K562 (cell line): ENCODE data around the gene NDUFA13. TPM values are rescaled to one million over a fixed set of nuclear protein-coding genes. Genes with fewer than 3 reads are reported as not detected.

ENCODE experiments used
- ATAC-seq: fragments of 200-7000 bp; cut with Tn5 transposase; 3 replicates; pipeline ENCODE4 v1.9.1; 2020; ENCODE audit warnings: moderate library complexity
- BruUV-seq: library from RNA; stranded (reverse); fragments of 400-500 nt; replicated peaks from 2 replicates; lab custom pipeline; 2021; lab: Mats Ljungman, UMichigan
- CTCF ChIA-PET: fragments of 300-600 bp; formaldehyde crosslinking; extraction: SDS; loops from one replicate; lab custom pipeline; 2021; ENCODE audit warnings: low intra/inter-chr PET ratio; lab: Yijun Ruan, JAX
- POLR2A ChIA-PET: fragments of 300-600, 350-650 bp; sonication (Branson Sonifier 250); formaldehyde crosslinking; extraction: SDS; loops from one replicate; lab custom pipeline; 2021; ENCODE audit warnings: antibody characterized with exemption, inconsistent platforms; lab: Yijun Ruan, JAX
- DNase-seq, 4 experiments: peaks; one replicate each; pipeline versions ENCODE4 v3.0.0 to v3.0.0-alpha.2; 2011 to 2018; ENCODE audit warnings: low spot score in 3 of 4, mixed read lengths in 3 of 4; ENCODE audit errors: extremely low read depth in 1 of 4
- FAIRE-seq: peaks from 2 replicates; lab custom pipeline; 2011; peaks lifted over from hg19 to GRCh38; lab: Jason Lieb, UNC
- H2AFZ ChIP-seq: 2 replicates; pipeline ENCODE4 v1.6.0; 2011; ENCODE audit warnings: low read depth, low read length, control low read depth, inconsistent platforms
- H3K27ac ChIP-seq: fragments of 200-600 bp; 3 replicates; pipeline ENCODE4 v1.8.0; 2011; ENCODE audit warnings: low read depth, mild to moderate bottlenecking, control low read depth, inconsistent platforms, low read length, moderate library complexity, mixed read lengths; ENCODE audit errors: extremely low read depth
- H3K27me3 ChIP-seq, 2 experiments: fragments of 300-600 bp in 1 of 2; 2 replicates in 1 of 2; 3 replicates in 1 of 2; pipeline versions ENCODE4 v1.6.0 to v1.8.0; 2011; ENCODE audit warnings: inconsistent platforms in 2 of 2, low read length in 2 of 2, mild to moderate bottlenecking in 1 of 2, mixed read lengths in 1 of 2, moderate library complexity in 1 of 2; ENCODE audit not compliant: control insufficient read depth in 2 of 2, insufficient read depth in 2 of 2
- H3K36me3 ChIP-seq: fragments of 300-600 bp; 3 replicates; pipeline ENCODE4 v1.8.0; 2011; ENCODE audit warnings: mild to moderate bottlenecking, low read length, inconsistent platforms; ENCODE audit not compliant: control insufficient read depth, insufficient read depth
- H3K4me1 ChIP-seq, 2 experiments: fragments of 200-600 bp in 1 of 2; replicated peaks in 1 of 2; 2 replicates in 1 of 2; 3 replicates in 1 of 2; pipeline versions ENCODE4 v1.5.1 to v1.8.0; 2011; ENCODE audit warnings: inconsistent platforms in 2 of 2, low read length in 2 of 2, mild to moderate bottlenecking in 1 of 2, mixed read lengths in 1 of 2, moderate library complexity in 1 of 2; ENCODE audit not compliant: control insufficient read depth in 2 of 2, insufficient read depth in 2 of 2
- H3K4me2 ChIP-seq: 2 replicates; pipeline ENCODE4 v1.6.1; 2011; ENCODE audit warnings: low read length, control low read depth, inconsistent platforms, mixed read lengths; ENCODE audit not compliant: insufficient read depth
- H3K4me3 ChIP-seq: fragments of 200-600 bp; sonication (generic), shearing (Covaris generic); 2 replicates; pipeline ENCODE4 v1.5.1; 2016; ENCODE audit warnings: control low read depth, inconsistent platforms
- H3K79me2 ChIP-seq: fragments of 200-600 bp; 3 replicates; pipeline ENCODE4 v1.8.0; 2011; ENCODE audit warnings: low read length, inconsistent platforms; ENCODE audit not compliant: control insufficient read depth, insufficient read depth
- H3K9ac ChIP-seq, 2 experiments: 2 replicates each; pipeline versions ENCODE4 v1.6.0 to v1.6.1; 2011; ENCODE audit warnings: low read depth in 2 of 2, low read length in 2 of 2, control low read depth in 1 of 2, inconsistent platforms in 1 of 2, mild to moderate bottlenecking in 1 of 2, mixed read lengths in 1 of 2; ENCODE audit not compliant: insufficient read depth in 1 of 2
- H3K9me1 ChIP-seq: one replicate; pipeline ENCODE4 v1.6.0; 2011; ENCODE audit warnings: inconsistent platforms, mild to moderate bottlenecking, low read length, moderate library complexity; ENCODE audit not compliant: control insufficient read depth, insufficient read depth
- H3K9me3 ChIP-seq: replicated peaks from 2 replicates; pipeline ENCODE4 v1.5.1; 2011; ENCODE audit warnings: low read depth, low read length, inconsistent platforms; ENCODE audit not compliant: control insufficient read depth, insufficient read depth
- H4K20me1 ChIP-seq: replicated peaks from 2 replicates; pipeline ENCODE4 v1.6.1; 2011; ENCODE audit warnings: low read length, inconsistent platforms, mixed read lengths; ENCODE audit not compliant: control insufficient read depth, insufficient read depth
- CCAR2 ChIP-seq: fragments of 200-400 bp; formaldehyde crosslinking; IDR thresholded peaks from 2 replicates; pipeline ENCODE4 v1.6.1; 2017; ENCODE audit warnings: mild to moderate bottlenecking, low read depth, low read length
- EZH2 ChIP-seq: IDR thresholded peaks from 2 replicates; pipeline ENCODE4 v1.6.1; 2012; ENCODE audit warnings: low read depth, mild to moderate bottlenecking, inconsistent platforms, low read length, borderline replicate concordance
- MAFF ChIP-seq: IDR thresholded peaks from 2 replicates; pipeline ENCODE4 v1.6.1; 2012; ENCODE audit warnings: low read length, improper control_type of control experiment
- MTA3 ChIP-seq: fragments of 450-650 bp; formaldehyde crosslinking; IDR thresholded peaks from 2 replicates; pipeline ENCODE4 v1.6.1; 2017; ENCODE audit warnings: mild to moderate bottlenecking, borderline replicate concordance
- PCBP1 ChIP-seq: fragments of 200-400 bp; formaldehyde crosslinking; IDR thresholded peaks from 2 replicates; pipeline ENCODE4 v1.6.1; 2018; ENCODE audit warnings: mild to moderate bottlenecking, low read depth, low read length; ENCODE audit not compliant: poor library complexity, severe bottlenecking
- TBL1XR1 ChIP-seq, 2 experiments: IDR thresholded peaks; 2 replicates each; pipeline ENCODE4 v1.6.1; 2012; ENCODE audit warnings: improper control_type of control experiment in 2 of 2, low read length in 2 of 2, mild to moderate bottlenecking in 1 of 2
- ZEB2 ChIP-seq: fragments of 450-650 bp; IDR thresholded peaks from 2 replicates; pipeline ENCODE4 v1.6.1; 2016
- whole genome bisulfite sequencing: fragments of 100-300 bp; shearing (Covaris generic); methylation state at CpG from one replicate; pipeline ENCODE4 v1.1.6; 2016; ENCODE audit warnings: low coverage, mixed read lengths; ENCODE audit not compliant: insufficient coverage; ENCODE audit errors: missing lambda C conversion rate; 5-methylcytosine and 5-hydroxymethylcytosine counted together
- in situ Hi-C: fragments of 300-500 bp; cut with MboI; formaldehyde crosslinking; loops from 4 replicates; pipeline ENCODE4 v1.15.0; 2018; ENCODE audit warnings: inconsistent platforms, mixed read lengths
- intact Hi-C: fragments of 100-400 bp; cut with micrococcal nuclease; formaldehyde crosslinking; loops from 2 replicates; pipeline ENCODE4 v1.14.2; 2022
- polyA plus RNA-seq, 8 experiments: library from polyadenylated mRNA; depleted of rRNA in 4 of 8; stranded (reverse) in 5 of 8; unstranded in 3 of 8; fragments of >200 nt; fragmentation: Nextera tagmentation in 2 of 8; fragmentation: Illumina TruSeq in 1 of 8; extraction: Ambion mirVana in 2 of 8; extraction: Trizol in 1 of 8; gene quantifications; 2 replicates each; pipeline versions ENCODE4 v1.2.1 to v1.2.3, GENCODE V29; 2011 to 2014; ENCODE audit warnings: inconsistent platforms in 1 of 8, missing spikeins in 1 of 8
- total RNA-seq, 7 experiments: library from RNA; depleted of rRNA in 6 of 7; stranded (reverse); fragments of >200 nt in 6 of 7; fragmentation: Illumina TruSeq in 2 of 7; extraction: Trizol in 2 of 7; gene quantifications; 2 replicates each; pipeline versions ENCODE4 v1.2.1 to v1.2.3, GENCODE V29; 2011 to 2021; ENCODE audit warnings: low replicate concordance in 1 of 7
- TF ChIP-seq, protein P1 (sequence below): fragments of 450-650 bp; IDR thresholded peaks from 2 replicates; pipeline ENCODE4 v1.6.1; 2017; ENCODE audit warnings: antibody characterized with exemption, mild to moderate bottlenecking
- TF ChIP-seq, protein P2 (sequence below): sonication (generic); formaldehyde crosslinking; IDR thresholded peaks from 2 replicates; pipeline ENCODE4 v1.8.1; 2022; ENCODE audit warnings: missing genetic modification reagents
- TF ChIP-seq, protein P3 (sequence below): fragments of 450-650 bp; formaldehyde crosslinking; conservative IDR thresholded peaks from 2 replicates; pipeline ENCODE4 v1.4.0; 2022; ENCODE audit warnings: mild to moderate bottlenecking, missing genetic modification characterization

NDUFA13 gene
- total and polyA plus RNA-seq, 9 of the 15 experiments (the other 6 are each of a cell fraction or from before 2014, with no cell fraction given) = 146 to 596 (median 429) TPM

DNA sequence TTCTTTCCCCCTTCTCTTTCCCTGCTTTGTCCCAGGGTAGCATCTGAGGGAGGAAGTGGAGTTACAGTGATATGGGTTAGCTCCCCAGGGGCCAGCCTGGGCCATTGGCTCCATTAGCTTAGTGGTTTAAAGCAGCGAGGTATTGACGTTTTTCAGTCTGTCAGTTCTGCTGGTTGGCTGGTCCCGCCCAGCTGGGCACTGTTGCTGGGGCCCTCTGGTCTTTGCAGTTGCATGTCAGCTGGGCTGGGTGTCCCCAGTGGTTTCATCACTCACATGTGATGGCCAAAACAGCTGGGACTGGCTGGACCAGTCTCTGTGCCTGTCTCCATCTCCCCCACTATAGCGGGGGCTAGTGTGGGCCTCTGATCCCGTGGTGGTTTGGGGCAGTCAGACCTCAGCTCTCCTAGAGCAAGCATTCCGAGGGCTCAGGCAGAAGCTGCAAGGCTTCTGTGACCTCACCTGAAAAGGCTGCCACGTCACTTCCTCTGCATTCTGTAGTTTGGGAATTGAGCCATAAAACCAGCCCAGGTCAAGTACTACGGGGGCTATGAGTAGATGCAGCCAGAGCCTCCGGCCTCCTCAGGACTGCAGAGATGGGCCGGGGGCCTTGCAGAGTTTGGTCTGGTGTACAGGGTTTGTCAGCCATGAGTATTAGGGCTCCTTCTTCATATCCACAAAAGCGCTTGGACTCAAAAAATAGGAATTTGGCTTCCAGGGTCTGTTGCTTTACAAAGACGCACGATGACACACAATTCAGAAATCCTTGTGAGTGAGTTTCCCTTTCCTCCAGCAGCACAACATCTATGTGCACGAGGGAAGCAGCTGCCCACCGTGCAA lies 30.6 kb upstream of the NDUFA13 start (continued):
- TF ChIP-seq, protein P1, sequence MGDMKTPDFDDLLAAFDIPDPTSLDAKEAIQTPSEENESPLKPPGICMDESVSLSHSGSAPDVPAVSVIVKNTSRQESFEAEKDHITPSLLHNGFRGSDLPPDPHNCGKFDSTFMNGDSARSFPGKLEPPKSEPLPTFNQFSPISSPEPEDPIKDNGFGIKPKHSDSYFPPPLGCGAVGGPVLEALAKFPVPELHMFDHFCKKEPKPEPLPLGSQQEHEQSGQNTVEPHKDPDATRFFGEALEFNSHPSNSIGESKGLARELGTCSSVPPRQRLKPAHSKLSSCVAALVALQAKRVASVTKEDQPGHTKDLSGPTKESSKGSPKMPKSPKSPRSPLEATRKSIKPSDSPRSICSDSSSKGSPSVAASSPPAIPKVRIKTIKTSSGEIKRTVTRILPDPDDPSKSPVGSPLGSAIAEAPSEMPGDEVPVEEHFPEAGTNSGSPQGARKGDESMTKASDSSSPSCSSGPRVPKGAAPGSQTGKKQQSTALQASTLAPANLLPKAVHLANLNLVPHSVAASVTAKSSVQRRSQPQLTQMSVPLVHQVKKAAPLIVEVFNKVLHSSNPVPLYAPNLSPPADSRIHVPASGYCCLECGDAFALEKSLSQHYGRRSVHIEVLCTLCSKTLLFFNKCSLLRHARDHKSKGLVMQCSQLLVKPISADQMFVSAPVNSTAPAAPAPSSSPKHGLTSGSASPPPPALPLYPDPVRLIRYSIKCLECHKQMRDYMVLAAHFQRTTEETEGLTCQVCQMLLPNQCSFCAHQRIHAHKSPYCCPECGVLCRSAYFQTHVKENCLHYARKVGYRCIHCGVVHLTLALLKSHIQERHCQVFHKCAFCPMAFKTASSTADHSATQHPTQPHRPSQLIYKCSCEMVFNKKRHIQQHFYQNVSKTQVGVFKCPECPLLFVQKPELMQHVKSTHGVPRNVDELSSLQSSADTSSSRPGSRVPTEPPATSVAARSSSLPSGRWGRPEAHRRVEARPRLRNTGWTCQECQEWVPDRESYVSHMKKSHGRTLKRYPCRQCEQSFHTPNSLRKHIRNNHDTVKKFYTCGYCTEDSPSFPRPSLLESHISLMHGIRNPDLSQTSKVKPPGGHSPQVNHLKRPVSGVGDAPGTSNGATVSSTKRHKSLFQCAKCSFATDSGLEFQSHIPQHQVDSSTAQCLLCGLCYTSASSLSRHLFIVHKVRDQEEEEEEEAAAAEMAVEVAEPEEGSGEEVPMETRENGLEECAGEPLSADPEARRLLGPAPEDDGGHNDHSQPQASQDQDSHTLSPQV = no peak
- TF ChIP-seq ZEB2 = no peak
- no peak for TF ChIP-seq PCBP1

DNA sequence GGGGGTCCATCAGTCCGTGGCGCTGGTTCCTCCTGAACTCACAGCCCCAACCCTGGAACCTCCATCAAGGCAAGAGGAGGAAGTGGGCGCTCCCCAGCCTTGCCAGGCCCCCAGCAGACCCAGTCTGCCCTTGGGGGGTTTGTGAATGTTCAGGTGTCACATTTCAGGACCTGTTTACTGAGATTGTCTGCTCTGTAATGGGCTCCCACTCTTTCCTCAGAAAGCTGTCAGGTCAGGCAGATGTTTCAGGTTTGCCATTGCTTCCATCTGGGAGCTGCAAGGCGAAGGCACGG lies 30.1 kb upstream of the NDUFA13 start:
- WGBS = 93% methylated on average over 5 of the region's 5 CpGs
- H3K9me3 ChIP-seq = no peaks in the 10 kb centered on the region
- DNase-seq = no peak
- CTCF ChIA-PET = no interaction called here
- H3K4me2 ChIP-seq = no peak overlapping the region
- in situ Hi-C loops (no loop called here), intact Hi-C loops (loop anchor here (5.0 kb wide), 1 partner anchor 99 kb away; no protein-coding TSS in a partner anchor)
- peaks cover 20% of the 10 kb centered on the region; the same call in 1 of the 2 replicates for H4K20me1 ChIP-seq
- H3K4me3 ChIP-seq = no peak overlapping the region
- H3K9ac ChIP-seq = peak overlapping the region in 1 of 2 experiments; percentile 35; a peak in 1 of 4 replicates
- H3K36me3 ChIP-seq = peaks cover 66% of the 10 kb centered on the region; the same call in 2 of the 3 replicates
- ATAC-seq = no peak
- H2AFZ ChIP-seq = no peak overlapping the region
- peaks cover 94% of the 10 kb centered on the region for H3K79me2 ChIP-seq
- H3K27me3 ChIP-seq = no peaks in the 10 kb centered on the region
- FAIRE-seq = no peak
- H3K9me1 ChIP-seq = peaks cover 4% of the 10 kb centered on the region
- H3K27ac ChIP-seq = no peak overlapping the region
- peaks cover 38 to 48% of the 10 kb centered on the region in 2 experiments for H3K4me1 ChIP-seq
- BruUV-seq = no TSS peak
- POLR2A ChIA-PET = interaction anchor here (0.6 kb wide), 1 partner anchor 10 kb away, joined by 3 read pairs; no protein-coding TSS in a partner anchor
- TF ChIP-seq CCAR2 = no peak
- no peak for TF ChIP-seq MTA3
- TF ChIP-seq, protein P2, sequence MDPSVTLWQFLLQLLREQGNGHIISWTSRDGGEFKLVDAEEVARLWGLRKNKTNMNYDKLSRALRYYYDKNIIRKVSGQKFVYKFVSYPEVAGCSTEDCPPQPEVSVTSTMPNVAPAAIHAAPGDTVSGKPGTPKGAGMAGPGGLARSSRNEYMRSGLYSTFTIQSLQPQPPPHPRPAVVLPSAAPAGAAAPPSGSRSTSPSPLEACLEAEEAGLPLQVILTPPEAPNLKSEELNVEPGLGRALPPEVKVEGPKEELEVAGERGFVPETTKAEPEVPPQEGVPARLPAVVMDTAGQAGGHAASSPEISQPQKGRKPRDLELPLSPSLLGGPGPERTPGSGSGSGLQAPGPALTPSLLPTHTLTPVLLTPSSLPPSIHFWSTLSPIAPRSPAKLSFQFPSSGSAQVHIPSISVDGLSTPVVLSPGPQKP (CRISPR knock-in tag) = no peak
- no peak for TF ChIP-seq TBL1XR1 (IDR thresholded peaks at IDR 0.05; ENCODE audit: low read length in 2 of 2)
- TF ChIP-seq MAFF = no peak
- TF ChIP-seq EZH2 = no peak
- TF ChIP-seq, protein P3, sequence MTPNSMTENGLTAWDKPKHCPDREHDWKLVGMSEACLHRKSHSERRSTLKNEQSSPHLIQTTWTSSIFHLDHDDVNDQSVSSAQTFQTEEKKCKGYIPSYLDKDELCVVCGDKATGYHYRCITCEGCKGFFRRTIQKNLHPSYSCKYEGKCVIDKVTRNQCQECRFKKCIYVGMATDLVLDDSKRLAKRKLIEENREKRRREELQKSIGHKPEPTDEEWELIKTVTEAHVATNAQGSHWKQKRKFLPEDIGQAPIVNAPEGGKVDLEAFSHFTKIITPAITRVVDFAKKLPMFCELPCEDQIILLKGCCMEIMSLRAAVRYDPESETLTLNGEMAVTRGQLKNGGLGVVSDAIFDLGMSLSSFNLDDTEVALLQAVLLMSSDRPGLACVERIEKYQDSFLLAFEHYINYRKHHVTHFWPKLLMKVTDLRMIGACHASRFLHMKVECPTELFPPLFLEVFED (CRISPR knock-in tag) = no peak
